GM18505 (cell line): Measurements from ENCODE around the gene NUP214.
"Not testable (repeated sequence)": the region's sequence is repeated elsewhere in the genome, so short reads cannot be mapped to it uniquely, and the experiment has no call there.

ENCODE experiments used
- ATAC-seq: cut with Tn5 transposase; IDR thresholded peaks from one replicate; pipeline ENCODE4 v1.9.1; 2021; ENCODE audit not compliant: unreplicated experiment
- POLR2A ChIP-seq: IDR thresholded peaks from 4 replicates; pipeline ENCODE4 v1.6.1; 2011; ENCODE audit warnings: borderline replicate concordance; ENCODE audit not compliant: insufficient read depth, insufficient read length; ENCODE audit errors: extremely low read depth

The NUP214 gene

DNA sequence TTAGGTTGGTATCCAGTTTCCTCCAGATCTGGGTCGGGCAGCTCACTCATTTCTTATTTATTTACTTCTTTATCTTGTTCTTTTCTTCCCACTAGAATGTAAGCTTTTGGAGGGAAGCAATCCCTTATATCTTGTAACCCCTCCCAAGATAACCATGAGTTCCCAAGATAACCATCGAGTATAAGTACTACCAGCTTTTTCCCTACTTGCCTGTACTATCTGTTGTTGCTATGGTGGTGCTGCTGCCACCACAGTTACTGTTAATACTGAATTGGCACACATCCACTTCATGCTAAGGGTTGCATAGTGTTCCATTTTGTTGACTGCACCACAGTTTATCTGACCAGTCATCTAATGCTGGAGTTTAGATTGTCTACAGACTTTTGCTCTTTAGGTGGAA, 19.9 kb downstream of the NUP214 start:
- TF ChIP-seq POLR2A, result no peak
- no peak for ATAC-seq

DNA sequence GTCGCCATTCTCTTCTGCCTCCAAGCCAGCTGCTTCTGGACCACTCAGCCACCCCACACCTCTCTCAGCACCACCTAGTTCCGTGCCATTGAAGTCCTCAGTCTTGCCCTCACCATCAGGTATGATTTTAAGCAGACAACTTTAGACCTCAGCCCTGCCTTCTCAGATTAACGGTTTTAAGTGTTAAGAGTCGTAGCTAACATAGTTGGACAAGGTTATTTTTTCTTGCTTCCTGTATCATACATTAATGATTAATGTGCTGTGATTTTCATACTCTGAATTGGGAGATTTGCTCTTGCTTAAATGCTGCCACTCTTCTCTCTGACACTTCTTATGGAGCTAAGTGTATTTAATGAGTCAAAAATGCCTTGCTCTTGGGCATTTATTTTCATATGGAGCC, 20.8 kb downstream of the NUP214 start:
- no peak for ATAC-seq
- TF ChIP-seq POLR2A, result no peak

DNA sequence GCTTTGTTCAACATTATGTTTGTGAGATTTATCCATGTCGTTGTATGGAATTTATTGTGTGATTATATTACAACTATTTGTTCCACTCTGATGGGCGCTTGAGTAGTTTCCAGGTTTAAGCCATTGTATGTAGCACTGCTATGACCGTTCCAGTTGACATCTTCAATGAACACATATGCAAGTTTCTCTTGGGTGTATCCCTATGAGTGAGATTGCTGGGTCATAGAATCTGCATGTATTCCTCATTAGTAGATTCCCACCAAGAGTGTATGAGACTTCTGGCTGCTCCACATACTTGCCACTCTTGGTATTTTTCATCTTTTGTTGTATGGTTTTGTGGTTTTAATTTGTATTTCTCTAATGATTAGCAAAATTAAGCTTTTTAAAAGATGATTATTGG, 22.9 kb downstream of the NUP214 start:
- no peak for ATAC-seq
- no peak for TF ChIP-seq POLR2A

DNA sequence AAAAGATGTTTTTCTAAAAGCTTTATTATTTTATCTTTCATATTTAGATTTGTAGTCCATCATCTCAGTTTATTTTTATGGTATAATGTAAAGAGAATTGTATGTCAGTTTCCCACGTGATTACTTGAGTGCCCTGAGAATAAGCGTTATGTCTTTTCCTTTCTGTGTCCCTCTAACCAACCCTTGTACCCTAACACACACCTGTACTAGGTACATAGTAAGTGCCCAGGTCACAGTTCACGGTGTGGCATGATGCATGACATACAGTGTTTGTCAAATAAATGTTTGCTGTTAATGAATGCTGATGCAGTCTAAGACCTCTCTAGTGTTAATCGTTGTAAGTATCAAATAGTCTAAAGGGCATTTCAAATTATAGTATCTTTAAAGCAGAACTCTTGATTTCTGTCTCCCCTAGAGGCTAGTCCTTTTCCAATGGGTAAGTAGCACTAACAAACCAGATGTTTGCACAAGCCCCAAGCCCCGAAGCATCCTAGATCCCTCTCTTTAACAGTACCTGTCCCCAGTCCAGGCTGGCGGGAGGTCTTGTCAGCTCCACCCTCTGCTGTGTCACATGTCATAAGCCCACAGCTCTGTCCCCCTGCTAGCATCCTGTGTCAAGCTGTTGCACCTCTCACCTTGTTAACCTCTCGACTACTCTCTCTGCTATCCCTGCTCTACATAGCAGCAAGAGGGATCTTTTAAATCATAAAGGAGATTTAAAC, 23.7 kb downstream of the NUP214 start:
- ATAC-seq, result no peak
- no peak for TF ChIP-seq POLR2A

DNA sequence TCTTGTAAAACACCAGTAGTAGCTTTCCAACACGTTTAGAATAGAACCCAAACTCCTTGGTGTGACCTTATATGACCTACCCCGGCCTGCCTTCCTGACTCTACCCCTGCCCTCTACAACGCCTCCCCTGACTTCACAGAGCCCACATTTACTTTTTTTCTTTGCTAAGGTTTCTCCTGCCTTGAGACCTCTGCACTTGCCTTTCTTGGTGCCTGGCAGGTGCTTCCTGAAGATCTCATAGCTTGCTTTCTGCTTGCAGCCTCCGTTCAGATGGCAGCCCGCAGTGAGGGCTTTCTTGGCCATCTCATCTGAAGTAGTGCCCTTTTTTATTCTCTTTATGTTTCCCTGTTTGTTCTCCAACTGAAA, 24.3 kb downstream of the NUP214 start:
- ATAC-seq, result no peak

DNA sequence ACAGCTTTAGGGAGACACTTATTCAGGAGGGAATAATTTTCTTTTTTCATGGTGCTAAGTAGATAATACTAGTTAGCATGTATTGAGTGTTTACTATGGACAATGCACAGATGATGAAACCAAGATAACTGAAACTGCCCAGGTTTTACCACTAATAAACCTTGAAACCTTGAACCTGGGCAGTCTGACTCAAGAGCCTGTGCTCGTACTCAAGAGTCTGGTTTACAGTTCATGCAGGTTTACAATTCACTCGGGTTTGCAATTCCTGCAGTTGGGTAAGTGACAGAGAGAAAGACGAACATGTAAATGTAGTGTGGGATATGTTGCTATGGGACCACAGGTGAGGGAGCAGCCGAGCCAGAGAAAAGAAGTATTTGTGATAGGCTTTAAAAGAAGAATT, 28.2 kb downstream of the NUP214 start:
- no peak for TF ChIP-seq POLR2A
- ATAC-seq, result no peak

More for the DNA sequence above, 24.3 kb downstream of the NUP214 start:
- no peak for TF ChIP-seq POLR2A

DNA sequence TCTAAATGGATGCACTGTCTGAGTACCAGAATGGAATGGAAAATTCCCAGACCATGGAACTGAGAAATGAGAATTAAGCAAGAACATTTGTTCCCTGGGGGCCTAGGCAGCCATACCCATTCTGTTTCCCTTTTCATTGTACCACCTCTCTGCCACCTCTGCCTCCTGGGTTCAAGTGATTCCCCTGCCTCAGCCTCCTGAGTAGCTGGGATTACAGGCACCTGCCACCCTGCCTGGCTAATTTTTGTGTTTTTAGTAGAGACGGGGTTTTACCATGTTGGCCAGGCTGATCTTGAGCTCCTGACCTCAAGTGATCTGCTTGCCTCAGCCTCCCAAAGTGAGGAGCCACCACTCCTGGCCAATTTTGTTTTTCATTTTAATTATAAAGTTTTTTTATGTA, 33.3 kb downstream of the NUP214 start:
- ATAC-seq, result not testable (repeated sequence)

DNA sequence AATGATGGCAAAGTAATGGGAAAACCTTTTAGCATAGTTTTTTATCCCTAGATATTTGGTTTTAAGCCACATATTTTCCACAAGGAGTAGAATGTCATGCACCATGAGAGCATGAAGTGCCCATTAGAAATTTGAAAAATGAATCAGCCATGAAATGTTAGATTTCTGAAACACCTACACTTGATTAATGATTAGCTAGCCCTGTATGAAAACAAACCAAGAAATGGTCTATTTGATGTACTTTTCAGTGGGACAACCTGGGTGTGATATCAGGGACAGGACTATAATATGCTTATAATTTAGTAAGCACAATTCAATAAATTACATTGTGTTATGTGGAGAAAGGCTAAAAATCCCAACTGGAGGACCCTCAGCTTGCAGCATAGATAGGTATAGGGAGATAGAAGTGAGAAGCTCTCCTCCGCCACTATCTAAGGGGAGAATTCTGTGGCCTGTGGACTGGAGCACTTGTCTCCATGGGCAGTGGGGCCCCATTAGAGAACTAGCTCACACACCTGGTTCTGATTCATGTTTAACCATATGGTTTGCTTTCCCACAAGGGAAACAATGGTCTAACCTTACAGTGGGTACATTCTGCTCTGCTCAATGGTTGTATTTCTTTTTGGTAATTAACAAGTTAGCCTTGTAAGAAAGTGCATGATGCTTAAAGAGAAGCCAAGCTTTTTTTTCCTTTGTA, 35.2 kb downstream of the NUP214 start:
- no peak for TF ChIP-seq POLR2A
- ATAC-seq, result no peak

DNA sequence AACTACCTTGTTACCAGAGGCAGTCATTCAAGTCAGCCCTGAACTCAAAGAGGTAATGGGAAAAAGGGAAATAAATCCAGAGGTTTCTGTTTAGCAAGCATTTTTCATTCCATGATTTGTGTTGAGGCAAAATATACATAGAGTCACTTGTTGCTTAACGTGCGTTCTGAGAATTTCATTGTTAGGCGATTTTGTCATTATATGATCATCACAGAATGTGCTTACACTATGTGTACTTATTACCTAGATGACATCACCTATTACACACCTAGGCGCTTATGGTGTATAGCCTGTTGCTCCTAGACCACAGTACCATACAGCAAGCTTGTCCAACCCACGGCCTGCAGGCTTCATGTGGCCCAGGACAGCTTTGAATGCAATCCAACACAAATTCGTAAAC, 36.2 kb downstream of the NUP214 start:
- no peak for ATAC-seq
- no peak for TF ChIP-seq POLR2A

DNA sequence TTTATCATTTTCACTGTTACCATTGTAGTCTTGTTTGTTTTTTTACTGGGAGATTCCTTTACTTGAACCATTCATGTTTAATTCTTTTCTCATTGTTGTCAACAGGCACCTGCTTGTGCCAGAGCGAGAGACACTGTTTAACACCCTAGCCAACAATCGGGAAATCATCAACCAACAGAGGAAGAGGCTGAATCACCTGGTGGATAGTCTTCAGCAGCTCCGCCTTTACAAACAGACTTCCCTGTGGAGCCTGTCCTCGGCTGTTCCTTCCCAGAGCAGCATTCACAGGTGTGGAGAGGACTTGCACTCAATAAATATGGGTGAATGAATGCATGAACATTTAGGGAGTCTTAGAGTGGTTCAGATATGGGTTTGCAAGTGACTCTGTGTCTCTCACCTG, 37.5 kb downstream of the NUP214 start:
- ATAC-seq, result no peak

DNA sequence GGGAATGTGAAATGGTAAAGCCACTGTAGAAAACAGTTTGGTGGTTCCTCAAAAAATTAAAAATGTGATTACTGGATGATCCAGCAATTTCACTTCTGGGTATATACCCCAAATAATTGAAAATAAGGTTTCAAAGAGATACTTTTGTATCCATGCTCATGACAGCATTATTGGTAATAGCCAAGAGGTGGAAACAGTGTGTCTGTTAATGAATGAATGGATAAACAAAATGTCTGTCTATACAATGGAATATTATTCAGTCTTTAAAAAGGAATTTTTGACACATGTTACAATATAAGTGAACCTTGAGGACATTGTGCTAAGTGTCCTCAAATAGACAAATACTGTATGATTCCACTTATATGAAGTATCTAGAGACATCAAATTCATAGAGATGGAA, 40.1 kb downstream of the NUP214 start:
- no peak for ATAC-seq
- TF ChIP-seq POLR2A, result no peak

More for the DNA sequence above, 37.5 kb downstream of the NUP214 start:
- TF ChIP-seq POLR2A, result no peak

DNA sequence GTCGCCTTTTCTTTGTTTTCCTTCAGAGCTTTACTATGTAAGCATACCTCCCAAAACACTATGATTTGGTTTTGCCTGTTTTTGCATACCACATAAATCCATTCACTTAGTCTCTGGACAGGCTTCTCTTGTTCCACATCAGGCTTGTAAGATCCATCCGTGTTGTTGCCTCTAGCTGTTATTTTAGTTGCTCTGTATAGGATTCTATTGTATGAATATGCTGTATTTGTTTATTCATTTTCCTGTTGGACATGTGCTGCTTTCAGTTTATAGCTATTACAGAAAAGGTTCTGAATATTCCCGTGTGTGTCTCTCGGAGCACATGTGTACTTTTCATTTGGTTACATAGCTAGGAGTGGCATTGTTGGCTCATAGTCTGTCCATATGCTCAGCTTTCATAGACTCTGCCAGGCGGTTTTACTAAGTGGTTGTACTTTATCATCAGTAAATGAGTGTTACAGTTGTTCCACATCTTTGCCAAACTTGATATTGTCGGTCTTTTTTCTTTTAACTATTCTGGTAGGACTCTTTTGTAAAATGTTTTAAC, 41.8 kb downstream of the NUP214 start:
- no peak for TF ChIP-seq POLR2A
- ATAC-seq, result no peak

DNA sequence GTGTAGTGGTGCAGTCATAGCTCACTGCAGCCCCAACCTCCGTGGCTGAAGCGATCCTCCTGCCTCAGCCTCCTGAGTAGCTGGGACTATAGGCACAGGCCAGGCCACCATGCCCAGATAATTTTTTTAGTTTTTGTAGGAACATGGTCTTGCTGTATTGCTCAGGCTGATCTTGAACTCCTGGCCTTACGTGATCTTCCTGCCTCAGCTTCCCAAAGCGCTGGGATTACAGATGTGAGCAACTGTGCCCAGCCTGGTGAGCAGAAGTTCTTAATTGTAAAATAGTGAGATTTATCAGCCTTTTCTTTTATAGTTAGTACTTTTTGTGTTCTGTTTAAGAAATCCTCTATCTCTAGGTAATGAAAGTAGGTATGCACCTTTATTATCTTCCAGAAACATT, 42.5 kb downstream of the NUP214 start:
- ATAC-seq, result no peak

DNA sequence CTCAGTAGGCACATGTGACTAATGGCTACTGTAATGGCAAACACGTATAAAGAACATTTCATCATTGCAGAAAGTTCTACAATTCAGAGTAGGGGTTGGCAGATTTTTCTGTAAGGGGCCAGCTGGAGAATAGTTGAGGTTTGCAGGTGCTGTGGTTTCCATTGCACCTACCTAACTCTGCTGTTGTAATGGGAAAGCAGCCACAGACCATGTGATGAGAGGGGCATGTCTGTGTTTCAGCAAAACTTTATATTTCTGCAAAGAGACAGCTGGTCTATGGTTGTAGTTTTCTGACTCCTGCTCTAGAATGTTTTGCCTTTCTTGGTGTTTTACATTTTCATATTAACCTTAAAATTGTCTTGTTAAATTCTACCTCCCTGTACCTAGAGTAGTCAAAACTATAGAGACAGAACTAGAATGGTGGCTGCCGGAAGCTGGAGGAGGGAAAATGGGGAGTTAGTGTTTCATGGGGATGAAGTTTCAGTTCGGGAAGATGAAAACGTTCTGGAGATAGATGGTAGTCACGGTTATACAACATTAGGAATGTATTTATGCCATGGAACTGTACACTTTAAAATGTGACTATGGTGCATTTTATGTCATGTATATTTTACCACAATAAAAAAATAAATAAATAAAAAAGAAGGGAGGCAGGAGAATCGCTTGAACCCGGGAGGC, 44.3 kb downstream of the NUP214 start:
- TF ChIP-seq POLR2A, result no peak
- no peak for ATAC-seq

More for the DNA sequence above, 42.5 kb downstream of the NUP214 start:
- TF ChIP-seq POLR2A, result no peak
